Heart right ventricle (tissue), 16 donors: ENCODE measurements around the gene ACKR4. TPM values are rescaled to one million over a fixed set of nuclear protein-coding genes. Genes with fewer than 3 reads are reported as not detected.
"Not testable (repeated sequence)": the region's sequence is repeated elsewhere in the genome, so short reads cannot be mapped to it uniquely, and the experiment has no call there.

Experiments
- ATAC-seq, 8 donors: fragments of 200-7000 bp; cut with Tn5 transposase; one replicate each; pipeline ENCODE4 v1.9.1; 2020; ENCODE audit warnings: mild to moderate bottlenecking in 8 of 8, moderate library complexity in 8 of 8, moderate number of reproducible peaks in 1 of 8
- DNase-seq, 2 donors: peaks; one replicate each; pipeline ENCODE4 v3.0.0-alpha.2; 2020
- H3K27ac ChIP-seq, 10 donors: fragments of 200-600 bp; sonication (generic) in 2 of 10; one replicate each; pipeline versions ENCODE4 v1.5.0 to v1.8.0; 2020 to 2022; ENCODE audit warnings: mild to moderate bottlenecking in 3 of 10
- H3K27me3 ChIP-seq, 7 donors: fragments of 200-600 bp; one replicate each; pipeline ENCODE4 v1.8.0; 2021 to 2022; ENCODE audit warnings: mild to moderate bottlenecking in 2 of 7
- H3K36me3 ChIP-seq, 9 donors: fragments of 200-600 bp; sonication (generic) in 1 of 9; one replicate each; pipeline versions ENCODE4 v1.5.0 to v1.8.0; 2020 to 2022; ENCODE audit warnings: mild to moderate bottlenecking in 2 of 9
- H3K4me1 ChIP-seq, 9 donors: fragments of 200-600 bp; sonication (generic) in 1 of 9; one replicate each; pipeline versions ENCODE4 v1.5.0 to v1.8.0; 2020 to 2022; ENCODE audit warnings: mild to moderate bottlenecking in 4 of 9
- H3K4me3 ChIP-seq, 10 donors: fragments of 200-600 bp; sonication (generic) in 2 of 10; one replicate each; pipeline versions ENCODE4 v1.5.0 to v1.8.0; 2020 to 2022; ENCODE audit warnings: mild to moderate bottlenecking in 7 of 10, moderate library complexity in 2 of 10
- H3K9me3 ChIP-seq, 11 donors: fragments of 200-600 bp in 10 of 11; sonication (generic) in 2 of 11; one replicate each; pipeline versions ENCODE4 v1.5.0 to v1.8.0; 2013 to 2022; ENCODE audit warnings: mild to moderate bottlenecking in 2 of 11, control low read depth in 1 of 11, moderate library complexity in 1 of 11
- WGBS, 2 donors: extraction: QIAGEN DNeasy Blood & Tissue Kit; methylation state at CpG; one replicate each; pipeline ENCODE4 v1.1.7; 2013; ENCODE audit warnings: inconsistent platforms in 1 of 2; 5-methylcytosine and 5-hydroxymethylcytosine counted together
- intact Hi-C, 10 donors: fragments of 100-400 bp; cut with DNase I; formaldehyde crosslinking; loops; one replicate each; pipeline versions ENCODE4 v1.11.1 to v1.14.2; 2022
- polyA plus RNA-seq, 2 donors: library from polyadenylated mRNA; stranded (reverse); fragments of 200-250 nt; gene quantifications; one replicate each; pipeline ENCODE4 v1.2.3, GENCODE V29; 2013
- total RNA-seq, 10 donors: library from RNA; stranded (reverse); fragmentation: NEBNext Ultra II Directional in 3 of 10; extraction: Animal tissue kit (Norgen Biotek cat#: 25700) in 3 of 10; gene quantifications; one replicate each; pipeline versions ENCODE4 v1.2.1 to v1.2.4, GENCODE V29; 2021 to 2023
- TF ChIP-seq, protein P1 (sequence below), 9 donors: fragments of 200-600 bp; sonication (generic) in 2 of 9; IDR thresholded peaks; one replicate each; pipeline versions ENCODE4 v1.5.0 to v1.8.0; 2021 to 2022; ENCODE audit warnings: antibody characterized with exemption in 9 of 9, mild to moderate bottlenecking in 5 of 9, moderate library complexity in 1 of 9
- donor health status: Arrhythmogenic right ventricular cardiomyopathy.
- donor health status: ischemic (EF 13 %, LVEDD 7.1; RV severe dilation, severe dysfunction).
- donor health status: healthy with polysubstance abuse.
- donor health status: DM: no; HTN: yes; CAD: no.
- donor health status: DM: no; HTN: no; CAD: no.
- donor health status: ischemic (EF 25% LVEDD 6.9; RV normal size, moderate dysfunction).
- donor health status: ischemic (EF 25% LVEDD 5.7; RV mildly dilated, moderate dysfunction).
- donor health status: healthy.
- donor health status: DM: yes; HTN: yes; CAD: no.
- donor health status: Ischemic cardiomyopathy.
- donor health status: ischemic (EF 35%, LVEDD 5.7; RV mildly dilated, moderate dysfunction).
- donor health status: nonischemic (EF 11% LVEDD 7.7; RV severe dilation, severe dysfunction).
- donor health status: DM: yes; HTN: yes; CAD: no.
- donor health status: PGD.
- donor health status: ischemic (EF 29% LVEDD 5.4; RV normal size, mild dysfunction).
- donor health status: nonischemic (EF 23%, LVEDD 6.1; RV moderate dilation, normal function).

The ACKR4 gene
- total and polyA plus RNA-seq, 12 donors = 0.47 to 3.6 (median 2.0) TPM

- H3K27ac ChIP-seq = peak overlapping the region in 4 of 10 donors; percentile 7 to 53 (median 24)
- ATAC-seq (no peak), DNase-seq (no peak)
- intact Hi-C loops = no loop called here
- H3K9me3 ChIP-seq = no peaks in the 10 kb centered on the region
- H3K4me1 ChIP-seq = peaks cover 0 to 14% (median 0%) of the 10 kb centered on the region in 9 donors
- peak overlapping the region in 9 of 10 donors; percentile 1 to 50 (median 30) for H3K4me3 ChIP-seq
- H3K27me3 ChIP-seq = no peaks in the 10 kb centered on the region
- TF ChIP-seq, protein P1, sequence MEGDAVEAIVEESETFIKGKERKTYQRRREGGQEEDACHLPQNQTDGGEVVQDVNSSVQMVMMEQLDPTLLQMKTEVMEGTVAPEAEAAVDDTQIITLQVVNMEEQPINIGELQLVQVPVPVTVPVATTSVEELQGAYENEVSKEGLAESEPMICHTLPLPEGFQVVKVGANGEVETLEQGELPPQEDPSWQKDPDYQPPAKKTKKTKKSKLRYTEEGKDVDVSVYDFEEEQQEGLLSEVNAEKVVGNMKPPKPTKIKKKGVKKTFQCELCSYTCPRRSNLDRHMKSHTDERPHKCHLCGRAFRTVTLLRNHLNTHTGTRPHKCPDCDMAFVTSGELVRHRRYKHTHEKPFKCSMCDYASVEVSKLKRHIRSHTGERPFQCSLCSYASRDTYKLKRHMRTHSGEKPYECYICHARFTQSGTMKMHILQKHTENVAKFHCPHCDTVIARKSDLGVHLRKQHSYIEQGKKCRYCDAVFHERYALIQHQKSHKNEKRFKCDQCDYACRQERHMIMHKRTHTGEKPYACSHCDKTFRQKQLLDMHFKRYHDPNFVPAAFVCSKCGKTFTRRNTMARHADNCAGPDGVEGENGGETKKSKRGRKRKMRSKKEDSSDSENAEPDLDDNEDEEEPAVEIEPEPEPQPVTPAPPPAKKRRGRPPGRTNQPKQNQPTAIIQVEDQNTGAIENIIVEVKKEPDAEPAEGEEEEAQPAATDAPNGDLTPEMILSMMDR (IDR thresholded peaks at IDR 0.05) = no peak
- 61 to 76% methylated on average over 2 of the region's 2 CpGs for WGBS, 2 donors
- H3K36me3 ChIP-seq = peaks cover 0 to 42% (median 4%) of the 10 kb centered on the region in 9 donors
Observed at GRCh38 chr3:132597660-132598059, 590 bp downstream of the ACKR4 start.

DNA sequence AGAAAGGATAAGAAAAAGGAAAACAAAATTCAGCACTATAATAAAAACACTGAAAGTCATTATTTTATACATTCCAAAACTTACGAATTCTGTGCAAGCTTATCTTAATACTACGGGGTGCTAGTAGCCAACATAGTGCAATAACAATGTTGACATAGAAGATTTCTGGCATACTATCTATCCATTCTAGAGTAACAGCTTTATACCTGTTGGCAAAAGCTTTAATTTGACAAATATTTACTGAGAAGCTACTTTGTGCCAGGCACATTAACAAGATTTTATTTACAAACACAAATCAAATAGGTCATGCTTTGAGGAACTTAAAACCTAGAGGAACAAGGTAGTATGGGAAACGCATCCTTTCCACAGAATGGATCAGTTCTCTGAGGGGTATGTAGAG lies 1.1 kb downstream of the ACKR4 start:
- 71 to 78% methylated on average over 3 of the region's 3 CpGs for whole genome bisulfite sequencing, 2 donors
- H3K4me3 ChIP-seq = peak overlapping the region in 8 of 10 donors; percentile 3 to 50 (median 33)
- no peaks in the 10 kb centered on the region for H3K27me3 ChIP-seq
- ATAC-seq (no peak), DNase-seq (no peak)
- H3K9me3 ChIP-seq = no peaks in the 10 kb centered on the region
- TF ChIP-seq, protein P1 (IDR thresholded peaks at IDR 0.05) = no peak
- peaks cover 0 to 48% (median 8%) of the 10 kb centered on the region in 9 donors for H3K36me3 ChIP-seq
- intact Hi-C loops = no loop called here
- peaks cover 0 to 14% (median 0%) of the 10 kb centered on the region in 9 donors for H3K4me1 ChIP-seq
- peak overlapping the region in 2 of 10 donors; percentile 7 to 28 for H3K27ac ChIP-seq

GRCh38 chr3:132600614-132601013 lies 3.5 kb downstream of the ACKR4 start:
- H3K4me3 ChIP-seq, intact Hi-C loops, ATAC-seq, H3K27me3 ChIP-seq, DNase-seq, H3K9me3 ChIP-seq, H3K27ac ChIP-seq: not testable (repeated sequence)
- Histone ChIP-seq H3K36me3 (peaks cover 0 to 50% (median 8%) of the 10 kb centered on the region in 9 donors), H3K4me1 (peaks cover 0 to 25% (median under 1%) of the 10 kb centered on the region in 9 donors)
- WGBS, 2 donors = no CpG with 5 or more reads among the region's 1 CpG

DNA sequence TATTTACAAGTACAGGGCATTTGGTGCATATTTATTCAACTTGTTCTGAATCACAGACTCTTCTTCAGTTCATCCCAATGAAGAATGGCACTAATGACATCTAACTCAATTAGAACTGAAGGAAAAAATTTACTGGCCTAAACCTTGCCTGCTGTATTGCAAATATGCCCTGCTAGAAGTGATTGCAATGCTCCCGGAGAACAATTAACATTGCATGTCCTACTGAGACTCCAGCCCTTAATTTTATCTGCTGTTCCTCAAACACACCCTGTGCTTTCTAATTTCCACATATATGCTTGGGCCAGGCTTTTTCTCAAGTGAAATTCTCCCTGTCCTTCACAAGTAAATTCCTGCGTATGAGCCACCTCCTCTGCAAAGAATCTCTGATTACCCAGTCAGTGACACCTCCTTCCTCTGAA lies 8.3 kb downstream of the ACKR4 start:
- TF ChIP-seq, protein P1 (IDR thresholded peaks at IDR 0.05) = no peak
- Histone ChIP-seq H3K27me3 (no peaks in the 10 kb centered on the region), H3K27ac (peak overlapping the region in 3 of 10 donors; percentile 15 to 62 (median 31)), H3K9me3 (peaks cover 0 to 24% (median 0%) of the 10 kb centered on the region in 11 donors), H3K36me3 (peaks cover 0 to 46% (median 8%) of the 10 kb centered on the region in 9 donors), H3K4me3 (no peak overlapping the region), H3K4me1 (peaks cover 0 to 23% (median 6%) of the 10 kb centered on the region in 9 donors)
- intact Hi-C loops = no loop called here
- WGBS, 2 donors = 52 to 60% methylated on average over 2 of the region's 2 CpGs
- ATAC-seq = peak in 4 of 8 donors; percentile 18 to 52 (median 25)
- no peak for DNase-seq

- Histone ChIP-seq H3K36me3 (peaks cover 0 to 46% (median 8%) of the 10 kb centered on the region in 9 donors), H3K27me3 (no peaks in the 10 kb centered on the region), H3K4me1 (peaks cover 0 to 23% (median 6%) of the 10 kb centered on the region in 9 donors), H3K9me3 (peaks cover 0 to 24% (median 0%) of the 10 kb centered on the region in 11 donors), H3K27ac (peak overlapping the region in 3 of 10 donors; percentile 15 to 62 (median 31)), H3K4me3 (no peak overlapping the region)
- intact Hi-C loops = no loop called here
- no peak for DNase-seq
- ATAC-seq = peak in 4 of 8 donors; percentile 33 to 79 (median 56)
- 81 to 87% methylated on average over 1 of the region's 1 CpG for WGBS, 2 donors
- TF ChIP-seq, protein P1 (IDR thresholded peaks at IDR 0.05) = no peak
Observed at GRCh38 chr3:132606085-132606484, 9.0 kb downstream of the ACKR4 start.

DNA sequence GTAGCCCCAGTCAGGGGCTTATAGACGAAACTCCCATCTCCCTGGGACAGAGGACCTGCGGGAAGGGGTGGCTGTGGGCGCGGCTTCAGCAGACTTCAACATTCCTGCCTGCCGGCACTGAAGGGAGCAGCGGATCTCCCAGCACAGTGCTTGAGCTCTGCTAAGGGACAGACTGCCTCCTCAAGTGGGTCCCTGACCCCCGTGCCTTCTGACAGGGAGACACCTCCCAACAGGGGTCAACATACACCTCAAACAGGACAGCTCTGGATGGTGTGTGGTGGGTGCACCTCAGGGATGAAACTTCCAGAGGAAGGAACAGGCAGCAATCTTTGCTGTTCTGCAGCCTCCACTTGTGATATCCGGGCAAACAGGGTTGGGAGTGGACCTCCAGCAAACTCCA lies 9.6 kb downstream of the ACKR4 start:
- H3K27me3 ChIP-seq, intact Hi-C loops, DNase-seq, H3K4me3 ChIP-seq: not testable (repeated sequence)
- peaks cover 0 to 23% (median 6%) of the 10 kb centered on the region in 9 donors for H3K4me1 ChIP-seq
- peaks cover 0 to 24% (median 0%) of the 10 kb centered on the region in 11 donors for H3K9me3 ChIP-seq
- peak in 1 of 8 donors; percentile 14 for ATAC-seq
- H3K27ac ChIP-seq = peak overlapping the region in 2 of 10 donors; percentile 31 to 46
- 74 to 82% methylated on average over 8 of the region's 8 CpGs for WGBS, 2 donors
- peaks cover 0 to 46% (median 8%) of the 10 kb centered on the region in 9 donors for H3K36me3 ChIP-seq

DNA sequence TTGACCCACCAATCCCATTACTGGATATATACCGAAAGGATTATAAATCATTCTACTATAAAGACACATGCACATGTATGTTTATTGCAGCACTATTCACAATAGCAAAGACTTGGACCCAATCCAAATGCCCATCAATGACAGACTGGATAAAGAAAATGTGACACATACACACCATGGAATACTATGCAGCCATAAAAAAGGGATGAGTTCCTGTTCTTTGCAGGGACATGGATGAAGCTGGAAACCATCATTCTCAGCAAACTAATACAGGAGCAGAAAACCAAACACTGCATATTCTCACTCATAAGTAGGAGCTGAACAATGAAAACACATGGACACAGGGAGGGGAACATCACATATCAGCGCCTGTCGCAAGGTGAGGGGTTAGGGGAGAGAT lies 18.2 kb downstream of the ACKR4 start:
- ATAC-seq, H3K4me3 ChIP-seq, intact Hi-C loops, H3K4me1 ChIP-seq, DNase-seq, H3K27ac ChIP-seq, H3K27me3 ChIP-seq: not testable (repeated sequence)
- 96 to 99% methylated on average over 3 of the region's 3 CpGs for WGBS, 2 donors
- H3K36me3 ChIP-seq = peaks cover 0 to 52% (median 11%) of the 10 kb centered on the region in 9 donors
- peaks cover 0 to 15% (median 0%) of the 10 kb centered on the region in 11 donors for H3K9me3 ChIP-seq
